Thymus (tissue), 11 donors: ENCODE measurements around the gene FAAP100. TPM values are rescaled to one million over a fixed set of nuclear protein-coding genes. Genes with fewer than 3 reads are reported as not detected.
"Not testable (repeated sequence)": the region's sequence is repeated elsewhere in the genome, so short reads cannot be mapped to it uniquely, and the experiment has no call there.

Source experiments
- DNase-seq, 9 donors: peaks; one replicate each; pipeline ENCODE4 v3.0.0-alpha.2; 2013; ENCODE audit warnings: low spot score in 9 of 9, low read depth in 6 of 9, missing footprints in 1 of 9
- H3K27ac ChIP-seq, 2 donors: one replicate each; pipeline ENCODE4 v1.5.1; 2013; ENCODE audit warnings: control low read depth in 1 of 2, low read depth in 1 of 2, low read length in 1 of 2, mild to moderate bottlenecking in 1 of 2, moderate library complexity in 1 of 2
- H3K27me3 ChIP-seq, 2 donors: one replicate each; pipeline ENCODE4 v1.5.1; 2013; ENCODE audit warnings: low read length in 1 of 2; ENCODE audit not compliant: control insufficient read depth in 2 of 2, insufficient read depth in 1 of 2
- H3K36me3 ChIP-seq, 2 donors: one replicate each; pipeline ENCODE4 v1.5.1; 2013; ENCODE audit warnings: low read length in 1 of 2, mild to moderate bottlenecking in 1 of 2, moderate library complexity in 1 of 2; ENCODE audit not compliant: control insufficient read depth in 2 of 2, insufficient read depth in 2 of 2
- H3K4me1 ChIP-seq, 2 donors: one replicate each; pipeline ENCODE4 v1.5.1; 2013; ENCODE audit warnings: low read length in 2 of 2; ENCODE audit not compliant: control insufficient read depth in 2 of 2, insufficient read depth in 2 of 2
- H3K4me3 ChIP-seq, 2 donors: one replicate each; pipeline ENCODE4 v1.5.1; 2013; ENCODE audit warnings: low read length in 2 of 2, control low read depth in 1 of 2, mild to moderate bottlenecking in 1 of 2
- H3K9me3 ChIP-seq, 2 donors: one replicate each; pipeline ENCODE4 v1.5.1; 2013; ENCODE audit warnings: low read length in 1 of 2, mild to moderate bottlenecking in 1 of 2; ENCODE audit not compliant: control insufficient read depth in 2 of 2, insufficient read depth in 1 of 2
- WGBS: extraction: QIAGEN DNeasy Blood & Tissue Kit; methylation state at CpG from one replicate; pipeline ENCODE4 v1.1.7; 2013; 5-methylcytosine and 5-hydroxymethylcytosine counted together
- polyA plus RNA-seq: library from polyadenylated mRNA; stranded (reverse); fragments of 200-250 nt; gene quantifications from one replicate; pipeline ENCODE4 v1.2.3, GENCODE V29; 2013
- total RNA-seq: library from RNA; stranded (reverse); fragments of 120-200 nt; gene quantifications from one replicate; pipeline ENCODE4 v1.2.4, GENCODE V29; 2013
- donor health status: healthy.

Gene FAAP100
- total and polyA plus RNA-seq, 2 donors: 8.8 to 43.9 TPM

- H3K36me3 ChIP-seq: peaks cover 0 to 6% of the 10 kb centered on the region in 2 donors
- no peak for DNase-seq
- H3K4me1 ChIP-seq: peaks cover 0 to 5% of the 10 kb centered on the region in 2 donors
- no peak overlapping the region for H3K27ac ChIP-seq
- 49% methylated on average over 21 of the region's 21 CpGs for WGBS
- H3K4me3 ChIP-seq: no peak overlapping the region
- peaks cover 31 to 74% of the 10 kb centered on the region in 2 donors for H3K27me3 ChIP-seq
- peaks cover 0 to 26% of the 10 kb centered on the region in 2 donors for H3K9me3 ChIP-seq
These were observed 18.6 kb downstream of the FAAP100 start for GRCh38 chr17:81533339-81534141.

GRCh38 chr17:81532490-81533287, 19.5 kb downstream of the FAAP100 start:
- Histone ChIP-seq H3K36me3 (no peaks in the 10 kb centered on the region), H3K27ac (no peak overlapping the region), H3K9me3 (peaks cover 0 to 19% of the 10 kb centered on the region in 2 donors), H3K4me3 (no peak overlapping the region), H3K27me3 (peaks cover 31 to 74% of the 10 kb centered on the region in 2 donors), H3K4me1 (peaks cover 0 to 5% of the 10 kb centered on the region in 2 donors)
- no peak for DNase-seq
- WGBS: 94% methylated on average over 11 of the region's 11 CpGs

GRCh38 chr17:81531998-81532404, 20.2 kb downstream of the FAAP100 start:
- H3K4me1 ChIP-seq, H3K4me3 ChIP-seq, H3K36me3 ChIP-seq, H3K27ac ChIP-seq, DNase-seq: not testable (repeated sequence)
- peaks cover 24 to 74% of the 10 kb centered on the region in 2 donors for H3K27me3 ChIP-seq
- WGBS: 94% methylated on average over 3 of the region's 3 CpGs
- H3K9me3 ChIP-seq: peaks cover 0 to 14% of the 10 kb centered on the region in 2 donors

- H3K4me1 ChIP-seq, H3K36me3 ChIP-seq, H3K27ac ChIP-seq, DNase-seq, H3K9me3 ChIP-seq, H3K4me3 ChIP-seq: not testable (repeated sequence)
- peaks cover 15 to 72% of the 10 kb centered on the region in 2 donors for H3K27me3 ChIP-seq
- 79% methylated on average over 6 of the region's 6 CpGs for WGBS
These were observed 21.1 kb downstream of the FAAP100 start for GRCh38 chr17:81531013-81531412.

- no peak overlapping the region for H3K4me3 ChIP-seq
These were observed 22.7 kb downstream of the FAAP100 start for GRCh38 chr17:81529437-81529803.

GRCh38 chr17:81528651-81529436, 23.3 kb downstream of the FAAP100 start:
- peaks cover 3 to 68% of the 10 kb centered on the region in 2 donors for H3K27me3 ChIP-seq
- 91% methylated on average over 62 of the region's 62 CpGs for WGBS
- no peaks in the 10 kb centered on the region for H3K36me3 ChIP-seq
- no peak overlapping the region for H3K4me3 ChIP-seq
- no peak overlapping the region for H3K27ac ChIP-seq
- H3K9me3 ChIP-seq: peaks cover 0 to 9% of the 10 kb centered on the region in 2 donors
- DNase-seq: no peak
- no peaks in the 10 kb centered on the region for H3K4me1 ChIP-seq

More at GRCh38 chr17:81529437-81529803, 22.7 kb downstream of the FAAP100 start:
- Histone ChIP-seq H3K9me3 (peaks cover 0 to 9% of the 10 kb centered on the region in 2 donors), H3K36me3 (no peaks in the 10 kb centered on the region), H3K27me3 (peaks cover 3 to 68% of the 10 kb centered on the region in 2 donors), H3K27ac (no peak overlapping the region), H3K4me1 (no peaks in the 10 kb centered on the region)
- no peak for DNase-seq
- WGBS: 93% methylated on average over 6 of the region's 6 CpGs

- Histone ChIP-seq H3K27me3 (peaks cover 3 to 68% of the 10 kb centered on the region in 2 donors), H3K27ac (no peak overlapping the region), H3K9me3 (peaks cover 0 to 9% of the 10 kb centered on the region in 2 donors), H3K4me3 (no peak overlapping the region), H3K36me3 (no peaks in the 10 kb centered on the region), H3K4me1 (peaks cover 0 to 4% of the 10 kb centered on the region in 2 donors)
- no peak for DNase-seq
- WGBS: 83% methylated on average over 20 of the region's 20 CpGs
These were observed 23.8 kb downstream of the FAAP100 start for GRCh38 chr17:81528384-81528650.

GRCh38 chr17:81527591-81528383, 24.4 kb downstream of the FAAP100 start, which contains the start of gene FSCN2:
Gene FSCN2 (plus strand): TSS chr17:81528377. CDS start chr17:81528532, 155 bp downstream.
- Histone ChIP-seq H3K36me3 (no peaks in the 10 kb centered on the region), H3K27ac (no peak within 1 kb of the TSS), H3K4me1 (peaks cover 0 to 8% of the 10 kb centered on the region in 2 donors), H3K27me3 (peaks cover 3 to 68% of the 10 kb centered on the region in 2 donors), H3K9me3 (peaks cover 0 to 9% of the 10 kb centered on the region in 2 donors), H3K4me3 (no peak within 1 kb of the TSS)
- DNase-seq: no peak
- whole genome bisulfite sequencing: 80% methylated on average over 42 of the region's 42 CpGs
